Stimulated activated CD8-positive, alpha-beta memory T cell treated with anti-CD3 and anti-CD28 coated beads, Interleukin-12 subunit alpha, Interleukin-12 subunit beta, amount 100 ng/mL, for 24 hours (primary cell): Measurements from ENCODE around the gene PARG.
"Not testable (repeated sequence)": the region's sequence is repeated elsewhere in the genome, so short reads cannot be mapped to it uniquely, and the experiment has no call there.

Source experiments
- DNase-seq: peaks from one replicate; pipeline ENCODE4 v3.0.0-alpha.2; 2020; ENCODE audit errors: extremely low read depth

The PARG gene

DNA sequence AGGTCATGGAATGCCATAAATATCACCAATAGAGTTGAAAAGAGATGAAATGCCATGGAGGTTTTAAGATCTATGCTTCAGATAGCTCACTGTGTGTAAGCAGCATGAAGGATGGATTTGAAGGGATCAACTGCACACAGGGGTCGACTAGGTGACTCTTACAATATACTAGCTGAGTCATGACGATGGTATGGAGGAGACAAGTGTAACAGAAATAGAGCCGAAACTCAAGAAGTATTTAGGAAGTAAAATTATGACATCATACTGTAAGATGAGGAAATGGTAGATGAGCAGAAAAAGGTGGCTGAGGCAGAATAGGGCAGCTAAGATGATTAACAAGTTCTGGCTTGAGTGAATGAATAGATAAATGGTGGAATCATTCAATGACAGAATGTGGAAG is 38.0 kb downstream of the PARG start:
- not testable (repeated sequence) for DNase-seq

DNA sequence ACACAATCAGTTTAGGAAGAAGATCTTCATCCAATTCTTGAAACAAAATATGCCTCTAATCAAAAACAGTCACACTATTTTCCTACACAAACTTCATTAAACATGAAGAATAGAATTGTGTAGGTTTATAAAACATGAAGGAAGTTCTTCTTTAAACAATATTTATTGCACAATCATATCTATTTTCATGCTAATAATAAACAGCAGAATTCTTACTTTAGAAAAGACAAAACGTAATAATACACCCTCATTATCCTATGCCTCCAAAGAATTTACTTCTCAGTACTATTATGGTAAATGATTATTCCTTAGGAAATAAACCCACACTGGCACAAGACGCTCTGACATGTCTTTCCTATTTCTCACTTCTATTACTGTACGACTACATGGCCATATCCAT is 41.4 kb downstream of the PARG start:
- DNase-seq, result not testable (repeated sequence)

DNA sequence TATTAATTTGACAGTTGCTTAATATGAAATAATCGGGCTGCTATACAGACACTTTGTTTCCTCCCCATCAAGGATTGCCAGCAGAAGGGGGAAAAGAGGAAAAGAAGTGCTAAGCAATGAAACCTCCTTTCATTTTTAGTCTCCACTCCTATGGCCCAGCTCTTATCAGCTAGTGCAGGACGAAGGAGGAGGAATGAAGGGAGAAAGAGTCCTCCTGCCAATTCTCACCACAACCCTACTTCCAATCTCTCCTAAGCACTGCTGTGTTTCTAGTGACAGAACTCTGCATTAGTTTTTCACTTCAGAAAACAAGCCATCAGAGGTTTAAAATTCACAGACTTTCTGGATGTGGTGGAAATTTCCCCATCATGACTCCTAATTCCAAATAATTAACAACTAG is 41.8 kb downstream of the PARG start:
- DNase-seq, result not testable (repeated sequence)

DNA sequence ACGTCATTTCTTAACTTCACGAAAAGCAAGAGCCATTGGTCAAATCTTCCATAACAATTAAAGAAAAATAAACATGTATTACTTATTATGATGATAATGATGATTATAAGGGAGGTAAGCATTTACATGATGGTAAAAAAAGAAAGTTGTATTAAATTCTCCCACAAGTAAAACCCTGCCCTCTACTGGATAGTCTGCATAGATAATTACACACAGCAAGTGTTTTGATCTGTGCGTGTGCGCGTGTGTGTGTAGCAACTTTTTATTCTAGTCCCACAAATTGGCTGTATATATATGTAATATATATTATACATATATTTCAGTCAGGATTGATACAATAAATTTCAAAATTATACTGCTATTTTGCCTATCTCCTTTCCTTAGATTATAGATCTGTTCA is 51.8 kb downstream of the PARG start:
- not testable (repeated sequence) for DNase-seq

DNA sequence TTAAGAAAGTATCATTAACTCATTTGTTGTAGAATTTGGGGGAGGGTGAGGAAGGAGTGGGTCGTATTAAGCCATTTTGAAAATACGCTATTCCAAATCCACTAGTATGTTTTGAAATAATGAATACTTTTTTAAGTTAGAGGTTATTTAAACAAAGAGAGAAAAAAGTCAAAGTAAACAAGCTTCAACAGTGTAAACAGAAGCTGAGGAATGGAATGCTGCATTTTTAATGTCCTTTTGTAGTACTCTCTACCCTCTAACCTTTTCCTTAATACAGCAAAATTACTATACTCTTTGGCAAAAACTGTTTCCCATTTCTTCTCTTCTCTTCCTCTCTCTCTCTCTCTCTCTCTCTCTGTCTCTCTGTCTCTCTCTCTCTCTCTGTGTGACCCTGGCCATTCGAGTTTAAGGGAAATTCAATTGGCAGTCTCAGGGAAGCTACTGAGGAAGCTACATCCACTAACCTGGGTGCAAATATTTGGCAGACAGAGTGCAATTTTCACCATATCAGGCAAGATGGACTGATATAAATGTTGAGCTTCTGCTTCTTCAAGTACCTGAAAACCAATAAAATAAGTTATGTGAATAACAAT is 57.0 kb downstream of the PARG start:
- DNase-seq, result not testable (repeated sequence)

DNA sequence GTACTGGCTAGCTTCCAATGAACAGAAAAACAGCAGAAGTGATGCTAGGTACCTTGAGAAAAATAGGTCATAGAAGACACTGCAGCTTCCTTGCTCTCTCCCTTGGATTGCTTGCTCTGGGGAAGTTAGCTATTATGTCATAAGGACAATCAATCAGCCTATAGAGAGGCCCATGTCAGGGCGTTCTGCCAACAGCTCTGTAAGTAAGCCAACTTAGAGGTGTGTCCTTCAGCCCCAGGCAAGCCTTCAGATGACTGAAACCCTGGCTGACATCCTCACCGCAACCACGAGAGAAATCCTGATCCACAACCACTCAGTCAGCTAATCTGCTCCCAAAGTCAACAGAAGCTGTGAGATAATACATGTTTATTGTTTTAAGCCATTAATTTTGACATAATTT is 58.0 kb downstream of the PARG start:
- not testable (repeated sequence) for DNase-seq

DNA sequence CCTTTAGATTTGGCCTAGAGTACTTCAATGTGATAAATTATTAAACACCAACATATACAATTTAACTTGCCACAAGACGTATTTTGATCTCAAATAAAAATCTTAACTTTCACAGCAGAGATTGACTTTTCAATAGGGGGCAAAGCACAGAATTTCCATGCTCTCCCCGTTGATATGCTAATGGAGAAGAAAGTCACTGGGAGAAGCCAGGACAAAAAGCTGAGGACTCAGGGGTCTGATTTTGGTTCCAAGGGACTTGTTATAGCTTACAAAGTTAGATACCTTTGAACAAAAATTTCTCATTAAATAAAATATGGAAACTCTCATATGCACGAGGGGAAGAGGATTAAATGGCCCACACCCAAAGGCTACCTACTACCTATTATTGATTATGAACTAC is 59.5 kb downstream of the PARG start:
- DNase-seq, result not testable (repeated sequence)

DNA sequence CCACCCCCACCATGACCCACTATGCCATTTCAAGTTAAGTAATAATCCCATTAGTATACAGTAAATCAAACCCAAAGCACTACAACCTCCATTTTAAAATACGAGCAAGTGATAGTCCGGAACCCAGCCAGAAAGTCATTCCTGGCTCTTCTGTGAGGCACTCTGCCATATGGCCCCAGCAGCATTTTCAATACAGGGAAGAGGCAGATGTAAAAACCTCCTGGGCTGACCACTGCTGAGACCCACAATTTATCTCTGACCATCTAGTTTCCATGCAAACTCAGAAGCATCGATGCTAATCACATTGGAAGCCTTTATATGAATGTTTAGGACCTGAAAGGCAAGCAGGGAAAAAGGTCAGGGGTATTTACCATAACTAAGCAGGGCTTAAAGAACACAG is 69.1 kb downstream of the PARG start:
- not testable (repeated sequence) for DNase-seq

DNA sequence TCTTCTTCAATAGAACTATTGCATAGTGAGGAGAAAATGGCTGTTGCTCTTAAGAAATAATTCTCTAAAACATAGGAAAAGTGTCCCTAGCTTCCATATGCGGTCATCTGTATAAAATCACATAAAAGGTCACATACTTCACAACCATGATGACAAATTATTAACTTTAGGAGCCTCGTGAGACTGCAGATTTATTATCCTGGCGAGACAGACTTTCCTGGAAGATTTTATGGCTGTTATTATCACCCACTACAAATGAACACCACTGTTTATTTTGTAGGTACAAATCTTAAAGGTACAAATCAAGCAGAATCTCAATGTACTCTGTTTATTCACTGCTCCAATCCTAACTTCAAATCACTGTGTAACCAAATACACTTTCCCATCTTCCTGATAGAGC is 70.4 kb downstream of the PARG start:
- not testable (repeated sequence) for DNase-seq

DNA sequence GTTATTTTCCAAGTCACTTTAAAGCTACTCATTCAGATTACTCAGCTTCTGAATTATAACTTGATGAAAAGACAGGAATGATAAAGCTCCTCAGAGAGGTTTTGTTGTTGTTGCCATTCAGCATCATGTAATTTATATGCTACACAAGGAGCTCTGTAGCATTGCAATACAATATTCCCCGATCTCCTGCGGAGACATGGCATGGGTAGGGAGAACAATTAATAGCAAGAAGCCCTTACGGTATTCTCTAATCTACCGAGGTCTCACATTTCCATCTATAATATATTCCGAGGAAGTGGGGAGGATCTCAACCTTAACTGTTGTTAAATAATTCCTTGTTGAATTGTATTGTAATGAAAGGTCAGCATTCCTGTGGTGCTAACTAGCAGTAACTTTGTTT is 81.9 kb downstream of the PARG start:
- not testable (repeated sequence) for DNase-seq

DNA sequence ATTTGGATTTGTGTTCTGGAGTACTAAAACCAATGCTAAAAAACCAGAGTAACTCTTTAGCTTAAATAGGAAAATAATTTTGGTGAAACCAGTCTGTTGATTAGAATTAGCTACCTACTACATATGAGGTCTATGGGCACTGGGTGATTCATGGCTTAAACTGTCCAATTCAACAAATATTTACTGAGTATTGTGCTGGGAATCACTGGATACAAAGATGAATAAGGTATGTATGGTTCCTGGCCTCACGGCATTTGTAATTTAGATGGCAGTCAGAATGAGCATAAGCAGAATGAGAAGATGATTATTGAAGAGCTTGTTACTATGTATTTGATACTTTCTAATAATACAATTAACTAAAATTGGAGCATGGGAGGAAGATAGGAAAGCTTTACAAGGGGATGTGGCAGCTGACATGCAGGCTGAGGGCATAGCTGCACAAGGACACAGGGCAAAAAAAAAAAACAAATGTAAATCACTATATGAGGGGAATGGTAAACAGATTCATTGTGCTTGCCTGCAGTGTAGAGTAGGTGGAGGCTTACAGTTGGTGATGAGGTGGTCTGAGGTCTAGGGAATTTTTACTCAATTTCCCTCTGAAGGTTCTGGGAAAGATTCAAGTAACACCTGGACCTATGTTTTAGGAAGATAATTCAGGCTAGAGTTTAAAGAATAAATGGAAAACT is 83.0 kb downstream of the PARG start:
- not testable (repeated sequence) for DNase-seq

DNA sequence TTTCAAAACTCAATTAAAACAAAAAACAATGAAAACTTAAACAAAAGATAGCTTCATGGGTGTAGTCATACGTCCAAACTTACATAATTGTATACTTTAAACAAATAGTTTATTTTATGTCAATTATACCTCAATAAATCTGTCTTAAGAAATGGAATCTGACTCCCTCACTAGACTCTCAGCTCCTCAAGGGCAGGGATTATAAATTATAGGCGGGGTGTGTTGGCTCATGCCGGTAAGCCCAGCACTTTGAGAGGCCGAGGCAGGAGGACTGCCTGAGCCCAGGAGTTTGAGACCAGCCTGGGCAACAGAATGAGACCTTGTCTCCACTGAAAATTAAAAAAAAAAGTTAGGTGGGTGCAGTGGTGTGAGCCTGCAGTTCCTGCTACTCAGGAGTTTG is 92.3 kb downstream of the PARG start:
- DNase-seq, result not testable (repeated sequence)

DNA sequence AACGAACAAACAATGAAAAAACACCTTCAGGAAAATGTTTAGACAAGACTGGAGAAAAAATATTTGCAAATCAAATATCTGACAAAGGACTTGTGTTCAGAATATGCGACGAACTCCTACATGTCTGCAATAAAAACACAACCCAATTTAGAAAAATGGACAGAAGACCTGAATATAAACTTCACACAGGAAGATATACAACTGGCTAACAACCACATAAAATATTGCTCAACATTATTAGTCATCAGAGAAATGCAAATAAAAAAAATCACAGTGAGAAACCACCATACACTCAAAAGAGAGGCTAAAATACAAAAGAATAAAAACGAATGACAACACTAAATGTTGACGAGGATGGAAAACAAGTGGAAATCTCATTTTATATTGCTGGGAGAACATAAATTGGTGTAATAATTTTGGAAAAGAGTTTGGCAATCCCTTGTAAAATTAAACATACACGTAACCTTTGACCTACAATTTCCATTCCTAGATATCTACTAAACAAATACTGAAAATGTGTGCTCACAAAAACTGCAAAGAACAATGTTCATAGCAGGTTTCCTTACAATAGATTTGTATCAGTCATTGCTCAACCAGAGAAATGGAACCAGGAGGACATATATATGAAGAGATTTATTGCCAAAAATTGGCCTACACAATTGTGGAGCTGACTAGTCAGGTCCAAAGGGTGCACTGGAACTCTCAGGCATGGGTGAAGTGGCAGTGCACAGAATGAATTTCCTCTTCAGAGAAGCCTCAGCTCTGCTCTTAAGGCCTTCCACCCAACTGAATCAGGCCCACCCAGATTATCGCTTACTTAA is 96.8 kb downstream of the PARG start:
- no peak for DNase-seq

DNA sequence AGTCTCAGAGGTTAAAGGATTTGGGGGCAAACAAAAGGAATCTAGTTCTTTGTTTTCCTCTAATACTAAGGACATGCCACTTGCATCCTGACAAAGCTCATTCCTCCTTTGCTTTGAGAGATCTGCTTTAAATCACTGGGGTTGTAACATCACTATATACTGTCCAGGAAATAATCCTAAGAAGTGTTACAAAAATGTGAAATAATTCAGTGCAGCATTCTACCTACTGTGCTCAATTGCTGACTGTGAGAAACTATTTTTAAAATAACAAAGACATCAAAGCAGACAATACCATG is 99.5 kb downstream of the PARG start:
- not testable (repeated sequence) for DNase-seq

DNA sequence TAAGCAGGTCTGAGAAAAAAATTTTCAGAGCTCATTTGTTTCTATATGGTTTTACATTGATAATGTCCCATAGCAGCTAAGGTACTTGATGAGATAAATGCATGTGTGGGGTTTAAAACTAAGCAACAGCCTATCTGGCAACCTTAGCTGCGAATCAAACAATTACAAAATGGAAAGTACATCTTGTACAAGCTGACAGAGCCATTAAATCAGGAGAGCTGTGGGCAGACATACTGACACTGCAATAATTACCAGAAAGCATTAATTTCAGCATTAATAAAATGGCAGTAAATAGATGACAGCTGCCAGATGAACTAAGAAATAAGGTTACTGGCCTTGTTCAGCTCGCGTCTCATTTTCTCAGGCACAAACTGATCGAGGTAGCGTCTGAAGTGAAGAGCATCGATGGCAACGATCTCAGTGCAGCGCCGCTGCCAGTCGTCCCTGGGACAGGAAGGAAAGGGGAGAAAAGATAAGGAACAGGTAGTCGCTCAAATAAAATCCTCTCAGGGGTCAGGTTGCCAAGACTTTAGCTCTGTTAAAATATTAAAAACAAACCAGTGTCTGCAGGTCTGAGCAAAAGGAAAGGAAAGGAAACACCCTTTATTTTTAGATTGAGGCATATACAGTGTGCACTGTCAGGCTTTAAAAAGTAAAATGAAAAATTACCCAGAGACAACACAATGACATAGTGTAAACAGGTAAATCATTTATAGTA is 100.1 kb downstream of the PARG start:
- DNase-seq, result no peak

DNA sequence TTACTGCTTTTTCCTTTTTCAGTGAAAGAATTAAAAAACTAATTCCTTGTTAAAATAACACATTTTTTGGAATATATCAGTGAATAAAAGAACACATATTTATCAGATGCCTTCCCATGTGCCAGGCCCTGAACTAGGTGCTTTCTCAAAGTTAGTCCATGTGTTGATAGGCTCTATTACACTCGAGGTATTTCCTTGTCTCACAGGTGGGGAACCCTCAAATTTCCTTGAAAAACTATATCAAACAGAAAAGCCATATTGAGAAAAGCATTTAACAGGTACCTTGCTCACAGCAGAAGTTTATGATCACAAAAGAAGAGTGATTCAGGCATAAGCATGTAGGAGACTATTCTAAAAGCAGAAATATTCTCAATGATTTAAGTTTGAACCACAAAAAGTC is 104.1 kb downstream of the PARG start:
- no peak for DNase-seq

DNA sequence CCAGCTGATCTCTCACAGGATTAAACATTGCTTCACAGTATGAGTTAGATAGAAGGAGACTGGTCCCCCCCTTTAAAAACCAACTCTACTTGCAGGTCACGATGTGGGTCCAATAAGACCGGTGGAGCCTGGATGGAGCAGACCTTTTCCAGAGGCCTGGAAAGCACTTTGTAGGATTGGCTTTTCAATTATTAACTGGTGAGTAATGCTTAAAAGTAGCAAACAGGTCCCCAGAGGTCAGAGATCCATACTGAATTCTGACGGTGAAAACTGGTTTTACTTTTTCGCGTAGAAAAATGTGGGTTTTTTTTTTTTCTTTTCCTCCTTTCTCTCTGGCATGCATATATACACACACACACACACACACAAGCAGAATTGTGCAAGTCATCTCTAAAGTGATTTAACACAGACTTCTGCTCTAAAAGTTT is 104.8 kb downstream of the PARG start:
- no peak for DNase-seq

DNA sequence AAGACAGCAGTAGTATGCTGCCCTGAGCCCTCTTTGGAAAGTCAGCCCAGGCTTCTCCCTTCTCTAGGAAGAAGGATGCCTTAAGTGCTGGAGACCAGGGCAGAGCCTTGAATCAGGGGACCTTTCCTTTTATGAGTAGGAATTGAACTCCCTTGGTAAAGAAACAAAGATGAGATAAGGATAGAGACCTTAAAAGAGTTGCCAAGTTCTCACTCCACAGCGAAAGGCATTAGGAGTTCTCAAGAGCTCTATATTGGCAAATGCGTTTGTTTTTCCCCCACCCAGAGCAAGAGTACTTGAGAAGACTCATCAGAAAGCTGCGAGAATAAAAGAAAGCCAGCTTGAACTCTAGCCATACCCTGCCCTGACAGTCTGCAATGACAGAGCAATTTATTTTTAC is 106.9 kb downstream of the PARG start:
- no peak for DNase-seq

DNA sequence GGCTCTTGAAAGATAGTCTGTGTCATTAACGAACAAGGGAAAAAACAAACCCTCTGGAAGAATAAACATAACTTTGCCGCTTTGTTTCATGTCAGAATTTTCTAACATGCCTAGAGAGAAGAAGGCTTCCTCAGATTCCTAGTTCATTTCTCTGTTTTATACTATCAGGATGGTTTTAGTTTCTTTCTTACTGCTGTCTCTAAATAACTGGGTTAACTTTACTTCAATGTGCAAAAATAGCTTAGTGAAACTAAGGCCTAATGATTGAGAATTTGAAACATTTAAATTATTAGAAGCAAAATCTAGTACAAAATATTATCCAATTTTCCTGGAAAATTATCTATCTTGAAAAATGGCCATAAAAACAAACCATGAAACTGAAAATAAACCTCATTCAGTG is 107.6 kb downstream of the PARG start:
- DNase-seq, result no peak

DNA sequence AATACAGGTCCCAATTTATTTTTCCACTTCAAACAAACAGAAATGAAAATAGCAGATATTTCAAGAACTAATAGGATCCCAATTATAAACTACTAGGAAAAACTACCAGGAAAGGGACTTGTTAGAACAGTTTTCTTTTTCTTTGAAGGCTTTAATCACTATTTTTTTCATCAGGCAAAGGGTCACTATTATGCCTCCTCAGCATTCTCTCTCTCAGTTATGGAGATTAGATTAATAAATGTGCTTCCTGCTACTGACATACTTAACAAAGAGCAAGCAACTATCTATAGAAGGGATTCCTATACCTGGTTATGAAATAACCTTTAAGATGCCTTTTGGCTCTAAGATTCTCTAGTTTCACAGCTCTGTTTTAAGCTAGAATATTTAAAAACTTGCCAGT is 108.7 kb downstream of the PARG start:
- DNase-seq, result no peak

DNA sequence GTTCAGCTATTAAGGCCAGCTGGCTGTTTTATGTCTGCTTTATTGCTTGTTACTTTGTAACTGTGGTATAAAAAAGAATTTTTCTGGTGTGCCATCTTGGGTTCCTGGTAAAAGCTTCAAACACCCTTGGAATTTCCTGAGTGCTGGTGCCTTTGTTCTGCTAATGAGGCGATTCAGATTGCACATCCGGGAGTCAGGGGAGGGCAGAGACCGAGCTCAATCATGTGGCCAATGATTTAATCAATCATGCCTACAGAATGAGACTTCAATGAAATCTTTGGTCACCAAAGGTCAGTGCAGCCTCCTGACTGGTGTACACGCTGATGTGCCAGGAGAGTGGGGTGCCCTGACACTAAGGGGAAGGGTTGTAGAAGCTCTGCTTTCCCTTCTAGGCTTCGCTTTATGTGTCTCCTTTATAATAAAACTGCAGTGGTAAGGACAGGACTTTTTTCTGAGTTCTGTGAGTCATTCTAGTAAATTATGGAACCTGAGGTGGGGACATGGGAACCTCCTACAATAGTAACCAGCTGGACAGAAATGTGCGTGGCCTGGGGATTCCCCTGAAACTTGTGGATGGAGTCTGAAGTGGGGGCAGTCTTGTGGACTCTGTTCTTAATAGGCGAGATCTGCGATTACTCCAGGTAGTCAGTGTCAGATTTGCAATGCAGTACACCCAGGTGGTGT is 110.3 kb downstream of the PARG start:
- no peak for DNase-seq

DNA sequence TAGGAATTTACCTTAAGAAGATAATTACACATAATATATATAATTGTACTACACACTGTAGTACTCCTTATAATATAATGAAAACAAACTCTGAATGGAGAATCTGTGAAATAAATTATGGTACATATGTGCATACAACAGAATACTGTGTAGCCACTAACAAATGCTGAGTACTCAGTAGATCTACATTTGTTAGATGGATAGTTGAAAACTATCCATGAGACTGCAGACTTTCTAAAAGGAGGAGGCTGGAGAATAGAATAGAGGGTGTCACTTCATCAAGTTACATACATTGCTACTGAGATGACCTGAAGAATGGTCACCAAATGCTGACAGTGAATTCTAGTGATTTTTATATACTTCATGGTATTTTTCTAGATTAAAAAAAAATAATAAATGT is 111.0 kb downstream of the PARG start:
- DNase-seq, result no peak
